OCI-LY7 (cell line): ENCODE measurements around the gene KIFC3. TPM values are rescaled to one million over a fixed set of nuclear protein-coding genes. Genes with fewer than 3 reads are reported as not detected.

Experiments
- BruUV-seq: library from RNA; stranded (reverse); fragments of 400-500 nt; replicated peaks from 2 replicates; lab custom pipeline; 2021; lab: Mats Ljungman, UMichigan
- CTCF ChIA-PET: fragments of 300-600 bp; sonication (Branson Sonifier 250); formaldehyde crosslinking; loops from one replicate; lab custom pipeline; 2022; ENCODE audit warnings: antibody characterized with exemption; ENCODE audit not compliant: unreplicated experiment; lab: Charles Lee
- POLR2A ChIA-PET: fragments of 300-600 bp; sonication (Branson Sonifier 250); formaldehyde crosslinking; loops from one replicate; lab custom pipeline; 2022; ENCODE audit warnings: antibody characterized with exemption; lab: Charles Lee
- DNase-seq: peaks from one replicate; pipeline ENCODE4 v3.0.0-alpha.2; 2015; ENCODE audit warnings: low spot score
- H2AFZ ChIP-seq: fragments of 200-600 bp; sonication (generic), shearing (Covaris generic); 2 replicates; pipeline ENCODE4 v1.6.1; 2014; ENCODE audit warnings: mild to moderate bottlenecking, antibody characterized with exemption, low read length, moderate library complexity
- H3K27ac ChIP-seq: fragments of 200-600 bp; sonication (generic); 2 replicates; pipeline ENCODE4 v1.5.1; 2014; ENCODE audit warnings: mixed run types, low read depth, mild to moderate bottlenecking, moderate library complexity, low read length, inconsistent platforms; ENCODE audit not compliant: poor library complexity, severe bottlenecking
- H3K36me3 ChIP-seq: fragments of 200-600 bp; sonication (generic); 2 replicates; pipeline ENCODE4 v1.6.1; 2014; ENCODE audit warnings: mild to moderate bottlenecking, antibody characterized with exemption, low read length, moderate library complexity, mixed read lengths; ENCODE audit not compliant: insufficient read depth
- H3K4me1 ChIP-seq: fragments of 200-600 bp; sonication (generic); 2 replicates; pipeline ENCODE4 v1.5.1; 2014; ENCODE audit warnings: mild to moderate bottlenecking, low read length; ENCODE audit not compliant: insufficient read depth, poor library complexity, severe bottlenecking
- H3K4me2 ChIP-seq: fragments of 200-600 bp; sonication (generic); 2 replicates; pipeline ENCODE4 v1.6.1; 2014; ENCODE audit warnings: mild to moderate bottlenecking, low read length
- H3K4me3 ChIP-seq: fragments of 200-600 bp; sonication (generic); 2 replicates; pipeline ENCODE4 v1.5.1; 2014; ENCODE audit warnings: mild to moderate bottlenecking, low read depth, low read length; ENCODE audit not compliant: poor library complexity, severe bottlenecking
- H3K79me2 ChIP-seq: fragments of 200-600 bp; sonication (generic); 2 replicates; pipeline ENCODE4 v1.6.1; 2016; ENCODE audit warnings: low read depth, mild to moderate bottlenecking, low read length, moderate library complexity, mixed read lengths; ENCODE audit not compliant: insufficient read depth
- H3K9me2 ChIP-seq: fragments of 200-600 bp; sonication (generic); 2 replicates; pipeline ENCODE4 v1.6.1; 2016; ENCODE audit warnings: mild to moderate bottlenecking, low read length, mixed read lengths; ENCODE audit not compliant: insufficient read depth
- H3K9me3 ChIP-seq: fragments of 200-600 bp; sonication (generic); 2 replicates; pipeline ENCODE4 v1.6.1; 2014; ENCODE audit warnings: mild to moderate bottlenecking, mixed run types, low read length, mixed read lengths
- H4K20me1 ChIP-seq: fragments of 200-600 bp; sonication (generic); 2 replicates; pipeline ENCODE4 v1.6.1; 2014; ENCODE audit warnings: mild to moderate bottlenecking, antibody characterized with exemption, low read length, moderate library complexity, mixed read lengths; ENCODE audit not compliant: insufficient read depth
- CTCF ChIP-seq: fragments of 200-600 bp; sonication (generic); conservative IDR thresholded peaks from 2 replicates; pipeline ENCODE4 v1.5.1; 2014; ENCODE audit warnings: mild to moderate bottlenecking, antibody characterized with exemption, low read length, moderate library complexity, mixed read lengths
- EZH2phosphoT487 ChIP-seq: fragments of 200-600 bp; sonication (generic); IDR thresholded peaks from 2 replicates; pipeline ENCODE4 v1.6.1; 2018; ENCODE audit warnings: low read depth, borderline replicate concordance, mild to moderate bottlenecking, mixed run types, antibody characterized with exemption, low read length, moderate library complexity, mixed read lengths
- intact Hi-C: fragments of 100-400 bp; cut with micrococcal nuclease; formaldehyde crosslinking; loops from one replicate; pipeline ENCODE4 v1.10.0; 2022; ENCODE audit not compliant: unreplicated experiment
- total RNA-seq, 2 experiments: library from RNA; depleted of rRNA in 1 of 2; stranded (reverse); fragments of >200 nt in 1 of 2; shearing (Covaris generic) in 1 of 2; gene quantifications; 2 replicates each; pipeline ENCODE4 v1.2.3, GENCODE V29; 2014 to 2022

The KIFC3 gene
- total RNA-seq, 2 experiments from 2014 or later = 0.61 TPM; not detected in 1

GRCh38 chr16:57846078-57846697 is 43.9 kb upstream of the KIFC3 start:
- H3K4me3 ChIP-seq = no peak overlapping the region
- no TSS peak for BruUV-seq
- no peak overlapping the region for H3K27ac ChIP-seq
- ChIA-PET CTCF (no interaction called here), POLR2A (no interaction called here)
- H2AFZ ChIP-seq = no peak overlapping the region
- no peaks in the 10 kb centered on the region for H3K79me2 ChIP-seq
- no peaks in the 10 kb centered on the region for H4K20me1 ChIP-seq
- no peak for DNase-seq
- H3K4me1 ChIP-seq = no peaks in the 10 kb centered on the region
- no peaks in the 10 kb centered on the region for H3K9me2 ChIP-seq
- intact Hi-C loops = no loop called here
- no peaks in the 10 kb centered on the region for H3K9me3 ChIP-seq
- H3K36me3 ChIP-seq = no peaks in the 10 kb centered on the region
- no peak overlapping the region for H3K4me2 ChIP-seq
- TF ChIP-seq CTCF (no peak), EZH2phosphoT487 (no peak)

- intact Hi-C loops = no loop called here
- Histone ChIP-seq H3K79me2 (no peaks in the 10 kb centered on the region), H3K4me3 (no peak overlapping the region), H3K9me3 (no peaks in the 10 kb centered on the region), H3K4me2 (no peak overlapping the region), H4K20me1 (no peaks in the 10 kb centered on the region), H3K36me3 (no peaks in the 10 kb centered on the region), H3K27ac (no peak overlapping the region), H2AFZ (no peak overlapping the region), H3K9me2 (no peaks in the 10 kb centered on the region), H3K4me1 (no peaks in the 10 kb centered on the region)
- CTCF ChIA-PET = no interaction called here
- no peak for DNase-seq
- POLR2A ChIA-PET = no interaction called here
- BruUV-seq = no TSS peak
- no peak for TF ChIP-seq CTCF
- TF ChIP-seq EZH2phosphoT487 = no peak
Measured at GRCh38 chr16:57845115-57845514, 42.8 kb upstream of the KIFC3 start.

GRCh38 chr16:57844416-57845030 is 42.2 kb upstream of the KIFC3 start:
- ChIA-PET POLR2A (no interaction called here), CTCF (interaction anchor here (0.6 kb wide), 1 partner anchor 16 kb away, joined by 12 read pairs; no protein-coding TSS in a partner anchor)
- Histone ChIP-seq H3K4me2 (no peak overlapping the region), H3K27ac (no peak overlapping the region), H3K9me3 (no peaks in the 10 kb centered on the region), H3K4me1 (no peaks in the 10 kb centered on the region), H2AFZ (no peak overlapping the region), H3K4me3 (no peak overlapping the region), H3K9me2 (no peaks in the 10 kb centered on the region), H3K36me3 (no peaks in the 10 kb centered on the region), H3K79me2 (no peaks in the 10 kb centered on the region), H4K20me1 (no peaks in the 10 kb centered on the region)
- intact Hi-C loops = no loop called here
- TF ChIP-seq CTCF (no peak), EZH2phosphoT487 (no peak)
- no peak for DNase-seq
- BruUV-seq = no TSS peak
